ENCODE data around the gene PIAS1.

Gene PIAS1

DNA sequence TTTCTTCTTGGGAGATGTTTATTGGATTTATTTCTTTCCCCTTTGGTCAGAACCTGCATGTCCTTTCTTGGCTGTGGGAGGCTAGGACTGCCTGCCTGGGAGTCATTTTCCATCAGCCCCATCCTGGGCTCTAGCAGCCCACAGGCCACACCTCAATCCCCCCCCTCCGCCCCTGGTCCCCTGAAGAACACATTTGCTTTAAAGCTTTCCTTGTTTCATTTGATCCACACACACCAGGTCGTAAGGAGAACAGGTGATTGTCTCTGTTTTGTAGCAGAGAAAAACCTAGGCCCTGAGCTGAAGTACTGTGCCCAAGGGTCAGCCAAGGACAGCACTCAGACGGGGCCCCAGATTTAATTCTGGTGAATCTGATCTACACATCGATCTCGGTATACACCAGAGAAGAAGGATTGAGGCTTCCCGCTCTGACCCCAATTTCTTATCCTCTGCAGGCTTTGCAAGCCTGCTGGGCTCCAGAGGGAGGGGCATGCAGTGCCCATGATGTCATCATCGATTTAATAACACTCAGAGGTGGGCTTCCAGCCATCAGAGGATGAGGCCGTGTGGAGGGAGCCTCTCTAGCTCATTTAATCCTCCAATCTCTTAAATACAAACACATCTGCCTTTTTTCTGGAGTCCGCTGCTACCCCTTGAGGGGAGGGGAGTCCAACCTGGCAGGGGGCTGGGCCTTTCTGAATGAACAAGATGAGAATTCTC, 177.1 kb downstream of the PIAS1 start:
- TF ChIP-seq YY1 (IDR thresholded peaks at IDR 0.05; ENCODE audit: low read depth) (no peak), CREB1 (IDR thresholded peaks at IDR 0.05; ENCODE audit: low read depth) (no peak)

DNA sequence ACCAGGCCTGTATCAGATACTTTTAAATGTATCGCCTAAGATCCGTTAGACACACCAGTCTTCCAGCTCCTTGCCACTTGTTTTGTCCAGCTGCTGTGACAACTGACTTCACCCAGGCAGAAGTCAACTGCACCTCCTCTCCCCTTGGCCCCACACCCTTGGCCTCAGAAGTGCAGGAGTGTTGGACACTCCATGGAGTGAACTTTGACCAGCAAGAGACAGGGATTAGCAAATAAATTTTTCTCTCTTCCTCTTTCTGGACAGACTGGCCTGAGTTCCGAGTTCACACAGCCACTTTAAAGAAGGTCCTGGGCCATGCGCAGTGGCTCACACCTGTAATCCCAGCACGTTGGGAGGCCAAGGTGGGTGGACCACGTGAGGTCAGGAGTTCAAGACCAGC, 178.3 kb downstream of the PIAS1 start:
- no peak for TF ChIP-seq REST (IDR thresholded peaks at IDR 0.05; ENCODE audit: low read depth)
- no peak for TF ChIP-seq CEBPB (IDR thresholded peaks at IDR 0.05)
- TF ChIP-seq TEAD4 (IDR thresholded peaks at IDR 0.05) = no peak
- TF ChIP-seq EP300 (IDR thresholded peaks at IDR 0.05; ENCODE audit: borderline replicate concordance) = no peak
- no peak for TF ChIP-seq CREB1 (IDR thresholded peaks at IDR 0.05; ENCODE audit: low read depth)
- no peak for TF ChIP-seq FOXM1 (IDR thresholded peaks at IDR 0.05; ENCODE audit: borderline replicate concordance, low read depth)
- TF ChIP-seq, protein P1, sequence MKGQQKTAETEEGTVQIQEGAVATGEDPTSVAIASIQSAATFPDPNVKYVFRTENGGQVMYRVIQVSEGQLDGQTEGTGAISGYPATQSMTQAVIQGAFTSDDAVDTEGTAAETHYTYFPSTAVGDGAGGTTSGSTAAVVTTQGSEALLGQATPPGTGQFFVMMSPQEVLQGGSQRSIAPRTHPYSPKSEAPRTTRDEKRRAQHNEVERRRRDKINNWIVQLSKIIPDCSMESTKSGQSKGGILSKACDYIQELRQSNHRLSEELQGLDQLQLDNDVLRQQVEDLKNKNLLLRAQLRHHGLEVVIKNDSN (IDR thresholded peaks at IDR 0.05) = no peak
- TF ChIP-seq ZBTB7A (IDR thresholded peaks at IDR 0.05; ENCODE audit: low read depth) = no peak
- TF ChIP-seq, protein P2, sequence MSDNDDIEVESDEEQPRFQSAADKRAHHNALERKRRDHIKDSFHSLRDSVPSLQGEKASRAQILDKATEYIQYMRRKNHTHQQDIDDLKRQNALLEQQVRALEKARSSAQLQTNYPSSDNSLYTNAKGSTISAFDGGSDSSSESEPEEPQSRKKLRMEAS (IDR thresholded peaks at IDR 0.05) = no peak
- TF ChIP-seq TAF1 (IDR thresholded peaks at IDR 0.05; ENCODE audit: low read depth) = no peak
- TF ChIP-seq NFIC (IDR thresholded peaks at IDR 0.05) = no peak

- TF ChIP-seq YY1 (IDR thresholded peaks at IDR 0.05; ENCODE audit: low read depth) (no peak), TCF12 (IDR thresholded peaks at IDR 0.05; ENCODE audit: low read depth) (no peak), CEBPB (IDR thresholded peaks at IDR 0.05) (no peak), EGR1 (IDR thresholded peaks at IDR 0.05) (no peak)
These were observed 178.8 kb downstream of the PIAS1 start for GRCh38 chr15:68232937-68233336.

DNA sequence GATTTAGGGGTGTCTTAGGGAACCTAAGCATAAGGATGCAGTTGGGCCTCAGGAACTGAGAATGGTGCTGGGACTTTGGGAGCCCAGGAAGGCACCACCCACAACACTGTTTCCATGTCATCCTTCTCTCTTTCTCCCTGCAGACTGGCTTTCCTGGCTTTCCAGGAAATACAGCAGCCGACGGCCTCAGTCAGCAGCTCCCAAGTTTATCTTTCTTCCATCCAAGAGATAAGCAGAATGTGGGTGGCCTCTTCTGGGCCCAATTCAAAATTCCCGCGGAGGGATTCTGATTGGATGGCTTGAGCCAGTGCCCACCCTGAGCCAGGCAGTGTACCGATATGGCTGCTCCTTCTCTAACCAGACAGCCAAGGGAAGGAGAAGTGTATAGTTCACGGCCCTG, 179.9 kb downstream of the PIAS1 start:
- TF ChIP-seq, protein P1 (IDR thresholded peaks at IDR 0.05) = no peak
- TF ChIP-seq CEBPB (IDR thresholded peaks at IDR 0.05) (no peak), RAD21 (IDR thresholded peaks at IDR 0.05; ENCODE audit: low read depth) (no peak), REST (IDR thresholded peaks at IDR 0.05; ENCODE audit: low read depth) (no peak), ZBTB7A (IDR thresholded peaks at IDR 0.05; ENCODE audit: low read depth) (no peak), NFIC (IDR thresholded peaks at IDR 0.05) (no peak), TAF1 (IDR thresholded peaks at IDR 0.05; ENCODE audit: low read depth) (no peak), FOXM1 (IDR thresholded peaks at IDR 0.05; ENCODE audit: borderline replicate concordance, low read depth) (no peak)
- TF ChIP-seq, protein P2 (IDR thresholded peaks at IDR 0.05) = no peak

DNA sequence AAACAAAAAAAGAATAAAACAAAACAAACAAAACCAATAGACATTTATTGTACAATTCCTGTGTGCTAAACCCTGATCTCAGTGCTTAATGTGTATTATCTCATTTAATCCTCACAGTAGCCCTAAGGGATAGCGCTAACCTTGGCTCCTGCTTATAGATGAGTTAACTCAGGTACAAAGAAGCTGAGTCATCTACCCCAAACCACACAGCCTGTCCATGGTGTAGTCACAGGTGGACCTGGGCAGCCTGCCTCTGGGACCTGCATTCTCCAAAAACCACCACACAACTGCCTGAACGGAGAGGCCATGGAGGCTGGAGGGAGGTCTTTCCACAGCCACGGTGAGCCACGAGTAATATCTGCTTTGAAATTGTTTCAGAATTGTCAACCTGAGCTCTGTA, 180.9 kb downstream of the PIAS1 start:
- no peak for TF ChIP-seq REST (IDR thresholded peaks at IDR 0.05; ENCODE audit: low read depth)
- TF ChIP-seq FOXM1 (IDR thresholded peaks at IDR 0.05; ENCODE audit: borderline replicate concordance, low read depth) = no peak
- no peak for TF ChIP-seq EP300 (IDR thresholded peaks at IDR 0.05; ENCODE audit: borderline replicate concordance)
- no peak for TF ChIP-seq TEAD4 (IDR thresholded peaks at IDR 0.05)
- TF ChIP-seq CEBPB (IDR thresholded peaks at IDR 0.05) = no peak
- no peak for TF ChIP-seq CREB1 (IDR thresholded peaks at IDR 0.05; ENCODE audit: low read depth)
- no peak for TF ChIP-seq RAD21 (IDR thresholded peaks at IDR 0.05; ENCODE audit: low read depth)
- no peak for TF ChIP-seq TAF1 (IDR thresholded peaks at IDR 0.05; ENCODE audit: low read depth)
- no peak for TF ChIP-seq NFIC (IDR thresholded peaks at IDR 0.05)
- TF ChIP-seq, protein P2 (IDR thresholded peaks at IDR 0.05) = no peak
